Activated effector memory CD4-positive, alpha-beta T cell treated with anti-CD3 and anti-CD28 coated beads, Interleukin-2, amount 50 U/mL, for 16 hours (primary cell): Measurements from ENCODE around the gene TTYH1.
"Not testable (repeated sequence)": the region's sequence is repeated elsewhere in the genome, so short reads cannot be mapped to it uniquely, and the experiment has no call there.

Experiments
- DNase-seq: peaks from one replicate; pipeline ENCODE4 v3.0.0-alpha.2; 2020

The TTYH1 gene

DNA sequence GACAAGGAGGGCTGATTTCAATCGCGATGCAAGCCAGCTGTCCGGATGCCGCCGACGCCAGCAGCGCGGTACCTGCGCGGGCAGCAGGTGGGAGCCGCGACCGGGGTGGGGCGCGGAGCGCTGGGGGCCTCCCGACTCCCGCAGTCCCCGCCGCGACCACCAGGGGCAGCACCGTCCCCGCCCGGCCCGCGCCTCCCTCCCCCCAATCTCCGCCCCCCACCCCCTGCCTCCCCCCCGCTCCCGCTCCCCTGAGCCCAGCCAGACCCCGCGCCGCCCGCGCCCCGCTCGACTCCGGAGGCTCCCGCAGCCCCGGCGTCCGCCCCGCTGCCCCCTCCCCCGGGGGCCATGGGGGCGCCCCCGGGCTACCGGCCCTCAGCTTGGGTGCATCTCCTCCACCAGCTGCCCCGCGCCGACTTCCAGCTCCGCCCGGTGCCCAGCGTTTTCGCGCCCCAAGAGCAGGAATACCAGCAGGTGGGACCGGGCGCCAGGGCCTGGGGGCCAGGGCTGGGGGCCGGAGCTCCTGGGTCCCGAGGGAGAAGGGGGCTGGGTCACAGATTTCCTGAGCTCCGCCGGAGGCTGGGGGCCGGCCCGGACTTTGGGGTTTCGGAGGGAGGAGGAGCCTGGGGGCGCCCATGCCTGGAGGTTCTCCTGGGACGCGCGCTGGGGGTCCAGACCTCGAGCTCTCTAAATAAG is at the start of gene TTYH1:
TSS of gene TTYH1 (plus strand) at position 257 of the 693 bp plus-strand sequence. CDS start at position 346, 89 bp downstream.
- DNase-seq: peak; percentile 70

DNA sequence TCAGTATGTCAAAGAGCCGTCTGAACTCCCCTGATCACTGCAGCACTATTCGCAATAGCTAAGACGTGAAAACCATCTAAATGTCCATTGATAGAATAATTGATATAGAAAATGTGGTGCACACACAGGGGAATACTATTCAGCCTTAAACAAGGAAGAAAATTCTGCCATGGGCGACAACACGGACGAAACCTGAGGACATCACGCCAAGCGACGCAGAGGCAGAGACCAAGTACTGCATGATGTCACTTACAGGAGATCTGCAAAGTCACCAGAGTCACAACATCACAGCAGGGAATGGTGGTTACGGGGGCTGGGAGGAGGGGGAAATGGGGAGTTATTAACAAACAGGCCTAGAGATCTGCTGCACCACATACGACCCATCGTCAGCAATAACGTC is 49.5 kb upstream of the TTYH1 start:
- DNase-seq: not testable (repeated sequence)

DNA sequence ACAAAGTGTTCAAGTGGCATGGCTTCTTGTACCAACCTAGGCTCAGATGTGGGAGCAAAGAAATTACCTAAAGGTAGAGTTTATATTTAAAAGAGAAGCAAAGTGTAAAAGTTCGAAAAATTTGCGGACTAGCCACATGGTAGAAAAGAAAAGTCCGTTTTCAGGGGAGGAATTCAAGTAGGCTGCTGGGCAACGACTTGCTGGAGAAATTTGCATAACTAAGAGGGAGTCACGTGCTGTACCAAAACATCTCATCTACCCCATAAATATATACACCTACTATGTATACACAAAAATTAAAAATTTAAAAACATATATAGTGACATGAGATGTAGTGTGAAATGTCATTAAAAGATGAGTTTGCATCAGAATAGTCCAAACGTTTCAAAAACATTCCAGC is 48.5 kb upstream of the TTYH1 start:
- DNase-seq: no peak

DNA sequence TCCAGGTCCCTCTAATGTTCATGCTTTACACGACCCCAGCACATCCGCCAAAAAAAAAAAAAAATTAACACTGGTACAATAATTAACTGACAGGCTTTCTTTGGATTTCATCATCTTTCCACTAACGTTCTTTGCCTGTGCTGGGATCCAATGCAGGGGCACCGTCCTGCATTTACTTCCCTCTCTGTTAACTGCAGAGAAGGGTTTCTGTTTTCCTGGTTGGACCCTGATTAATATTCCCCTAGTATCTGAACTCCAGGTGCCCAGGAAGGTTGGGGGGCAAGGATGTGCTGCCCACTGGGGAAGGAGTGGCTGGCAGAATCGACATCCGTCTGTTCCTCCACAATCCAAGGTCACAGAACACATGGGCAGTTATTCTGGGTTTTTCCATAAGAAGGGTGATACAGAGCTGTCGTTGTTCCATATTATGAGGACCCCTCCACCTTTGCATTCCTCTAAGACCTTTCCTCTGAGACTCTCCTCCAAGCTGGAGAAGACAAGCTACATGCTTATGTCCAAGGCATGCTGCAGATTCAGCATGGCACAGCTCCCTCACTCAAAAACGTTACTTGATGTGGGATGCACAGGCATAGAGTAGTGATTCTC is 46.1 kb upstream of the TTYH1 start:
- DNase-seq: no peak

DNA sequence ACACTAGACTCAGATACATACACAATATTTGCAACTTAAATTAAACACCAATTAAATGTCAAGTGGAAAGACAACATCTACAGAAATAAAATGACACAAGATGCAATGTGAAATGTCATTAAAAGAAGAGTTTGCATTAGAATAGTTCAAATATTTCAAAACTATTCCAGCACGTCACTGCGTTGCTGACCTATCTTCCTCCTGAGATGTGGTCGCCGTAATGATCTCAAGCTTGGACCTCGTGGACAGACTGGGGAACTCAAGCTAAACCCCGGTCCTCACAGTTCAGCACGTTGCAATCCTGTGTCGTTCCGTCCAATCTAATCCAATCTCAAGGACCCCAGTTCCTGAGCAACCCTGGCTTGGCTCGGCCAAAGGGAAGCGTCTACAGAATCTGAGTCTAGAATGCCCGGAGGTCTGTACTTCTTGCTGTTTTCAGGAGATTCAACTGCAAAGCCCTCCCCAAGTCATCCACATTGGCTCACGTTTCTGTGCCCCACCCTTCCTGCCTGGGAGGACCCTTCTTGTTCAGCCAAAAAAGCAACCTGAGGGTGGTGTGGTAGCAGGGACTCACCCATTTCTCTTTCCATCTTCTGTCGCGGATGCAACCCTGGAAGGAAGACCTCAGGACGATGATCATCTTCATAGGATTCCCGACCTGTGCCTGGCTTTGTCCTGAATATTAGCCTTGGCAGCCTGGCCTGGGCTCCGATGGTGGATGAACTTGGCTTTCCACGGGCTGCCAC is 45.4 kb upstream of the TTYH1 start:
- DNase-seq: not testable (repeated sequence)

DNA sequence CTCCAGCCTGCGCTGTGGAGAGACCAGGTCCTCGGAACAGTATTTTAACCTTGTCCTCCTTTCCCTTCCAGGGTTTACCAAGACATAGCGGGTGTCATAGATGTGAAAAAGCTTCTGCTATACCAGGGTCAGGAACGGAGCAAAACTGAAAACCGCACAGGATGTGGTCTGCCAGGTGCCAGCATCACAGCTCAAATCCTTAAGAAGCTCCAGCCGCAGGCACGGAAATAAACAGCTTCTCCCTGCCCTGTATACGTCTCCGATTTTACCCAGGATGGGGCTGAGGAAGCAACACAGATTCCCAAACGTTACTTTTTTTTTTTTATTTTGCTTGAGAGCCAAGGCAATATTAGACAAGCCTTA is 44.8 kb upstream of the TTYH1 start:
- DNase-seq: peak; percentile 85

DNA sequence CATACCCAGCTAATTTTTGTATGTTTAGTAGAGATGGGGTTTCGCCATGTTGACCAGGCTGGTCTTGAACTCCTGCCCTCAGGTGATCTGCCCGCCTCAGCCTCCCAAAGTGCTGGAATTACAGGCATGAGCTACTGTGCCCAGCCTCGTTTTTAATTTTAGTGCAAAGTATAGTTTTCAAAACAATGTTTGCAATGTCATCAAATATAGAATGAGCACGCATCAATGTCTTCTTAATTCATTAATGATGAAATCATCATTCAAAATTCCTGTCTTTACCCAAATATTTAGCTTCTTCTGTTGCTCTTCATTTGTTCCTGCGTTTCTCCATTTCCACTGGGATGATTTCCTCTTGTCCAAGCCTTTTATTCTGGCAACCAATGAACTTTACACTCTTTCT is 43.8 kb upstream of the TTYH1 start:
- DNase-seq: not testable (repeated sequence)

DNA sequence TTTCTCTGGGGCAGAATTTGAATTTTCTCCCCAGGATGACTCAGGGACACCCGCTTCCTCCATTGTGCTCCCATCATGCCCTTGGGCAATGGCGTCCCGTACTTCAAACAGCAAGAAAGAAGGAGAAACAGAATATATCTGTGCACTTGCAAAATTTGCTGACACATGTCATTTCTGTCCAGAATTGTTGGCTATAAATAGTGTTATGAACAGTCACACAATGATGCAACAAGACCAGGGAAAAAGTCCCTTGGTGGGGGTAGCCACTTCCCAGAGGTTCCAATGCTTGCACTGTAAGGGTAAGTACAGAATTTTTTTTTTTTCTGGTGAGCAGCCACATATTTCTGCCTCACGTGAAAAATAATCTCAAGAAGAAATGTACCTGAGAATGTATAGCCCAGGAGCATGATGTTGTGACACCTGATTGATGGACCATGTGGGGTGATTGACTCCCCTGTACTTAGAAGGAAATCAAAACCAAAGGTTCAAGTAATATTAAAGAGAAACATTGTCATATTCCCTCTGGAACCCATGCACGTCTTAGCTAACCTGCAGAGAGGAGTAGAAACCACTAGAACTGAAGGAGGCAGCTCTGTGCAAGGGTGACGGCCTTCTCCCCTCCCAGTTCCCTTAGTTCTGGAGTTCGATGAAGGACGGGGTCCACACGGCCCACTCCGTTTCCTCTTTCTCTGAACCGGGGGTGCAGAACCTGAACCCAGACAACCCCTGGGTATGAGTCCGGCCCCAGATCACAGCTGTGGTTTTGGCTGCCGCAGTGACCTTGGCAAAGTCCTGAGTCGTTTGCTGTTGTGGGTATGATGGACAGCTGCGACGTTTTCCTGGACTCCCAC is 41.3 kb upstream of the TTYH1 start:
- DNase-seq: no peak

DNA sequence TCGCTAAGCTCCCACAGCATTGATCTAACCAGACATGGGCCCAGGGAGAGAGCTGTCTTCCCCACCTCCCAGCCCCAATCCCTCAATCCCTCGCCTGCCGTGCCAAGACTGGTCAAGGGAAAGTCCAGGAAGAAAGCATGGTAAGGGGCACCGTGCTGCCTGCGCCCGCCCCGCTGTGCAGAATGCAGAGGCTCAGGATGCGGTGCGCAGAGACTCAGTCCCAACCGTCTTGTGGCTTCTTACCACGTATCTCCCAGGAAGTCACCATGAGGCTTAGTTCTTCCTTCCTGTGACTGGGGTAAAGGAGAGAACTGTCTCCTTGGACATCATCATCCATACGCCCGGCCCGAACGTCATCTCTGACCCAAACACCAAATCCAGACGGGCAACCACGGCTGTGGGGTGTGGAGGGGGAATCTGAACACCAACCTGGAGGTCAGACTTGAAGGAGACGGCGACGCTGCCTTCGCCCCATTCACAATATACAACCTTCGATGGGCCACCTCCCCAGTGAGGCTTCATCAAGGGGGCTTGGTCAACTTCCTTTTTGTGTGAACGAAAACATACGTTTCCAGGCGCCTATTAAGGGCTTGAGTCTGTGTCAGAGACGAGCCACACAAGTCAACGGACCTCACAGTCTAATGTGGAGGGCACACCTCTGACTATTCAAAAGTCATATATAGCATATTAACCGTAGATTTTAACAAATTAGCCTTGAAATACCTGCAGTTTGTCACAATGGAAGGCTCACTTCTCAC is 39.9 kb upstream of the TTYH1 start:
- DNase-seq: not testable (repeated sequence)

DNA sequence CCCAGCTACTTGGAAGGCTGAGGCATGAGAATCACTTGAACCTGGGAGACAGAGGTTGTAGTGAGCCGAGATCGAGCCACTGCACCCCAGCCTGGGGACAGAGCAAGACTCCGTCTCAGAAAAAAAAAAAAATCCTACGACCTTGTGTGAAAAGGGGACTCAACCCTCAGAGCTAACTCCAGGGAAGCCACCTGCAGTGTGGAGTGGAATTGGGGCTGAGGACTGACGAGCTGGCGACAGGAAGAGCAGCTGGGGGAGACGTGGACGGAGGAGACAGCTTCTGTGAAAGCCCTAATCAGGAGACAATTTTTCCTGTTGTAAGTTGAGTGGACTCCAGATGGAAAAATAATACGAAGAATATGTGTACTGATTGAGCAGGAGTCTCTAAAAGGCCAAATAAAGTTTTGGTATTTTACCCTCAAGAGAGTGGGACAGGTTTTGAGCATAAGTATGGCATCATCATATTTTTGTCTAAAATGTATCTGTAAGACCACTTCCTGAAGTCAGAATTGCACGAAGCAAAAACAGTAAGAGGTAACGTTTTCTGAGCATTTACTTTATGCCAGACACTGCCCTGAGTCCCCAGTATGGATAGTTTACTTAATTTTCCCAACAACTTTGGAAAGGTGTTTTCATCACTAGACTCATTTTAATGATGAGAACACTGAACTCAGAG is 38.5 kb upstream of the TTYH1 start:
- DNase-seq: no peak

DNA sequence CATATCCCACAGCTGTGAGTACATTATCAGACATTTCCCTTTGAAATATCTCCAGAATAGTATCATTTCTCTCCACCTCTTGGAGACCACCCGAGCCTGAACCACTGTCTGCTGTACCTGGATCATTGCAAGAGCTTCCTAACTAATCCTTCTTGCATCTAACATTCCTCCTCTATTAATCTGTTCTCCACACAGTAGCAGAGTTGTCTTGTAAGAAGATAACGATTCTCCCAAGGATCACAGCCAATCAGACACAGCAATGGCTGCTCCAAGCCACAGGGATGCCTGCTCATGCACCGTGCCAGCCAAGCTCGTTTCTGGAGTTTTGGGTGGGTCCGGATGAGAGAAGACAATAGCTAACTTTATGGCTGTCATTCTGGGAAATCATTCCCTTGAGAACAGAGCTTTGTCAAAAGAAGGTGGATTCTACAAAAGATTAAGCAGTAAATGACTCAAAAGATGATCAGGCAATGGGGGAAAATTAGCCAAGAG is 36.0 kb upstream of the TTYH1 start:
- DNase-seq: no peak

DNA sequence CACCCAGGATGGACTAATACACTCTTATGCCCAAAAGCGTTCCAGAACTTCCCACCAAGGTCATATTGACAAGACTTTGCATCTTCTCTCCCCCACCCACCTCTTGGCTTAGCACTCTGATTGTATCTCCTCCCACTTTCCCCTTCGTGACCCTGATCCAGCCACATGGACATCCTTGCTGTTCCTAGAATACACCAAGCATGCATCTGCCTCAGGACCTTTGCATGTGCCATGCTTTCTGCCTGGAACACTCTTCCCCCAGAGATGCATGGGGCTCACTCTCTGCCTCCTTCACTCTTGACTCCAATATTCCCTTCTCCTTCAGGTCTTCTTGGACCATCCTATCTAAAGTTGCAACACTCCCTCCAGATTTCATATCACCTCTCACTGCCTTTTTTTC is 34.4 kb upstream of the TTYH1 start:
- DNase-seq: no peak

DNA sequence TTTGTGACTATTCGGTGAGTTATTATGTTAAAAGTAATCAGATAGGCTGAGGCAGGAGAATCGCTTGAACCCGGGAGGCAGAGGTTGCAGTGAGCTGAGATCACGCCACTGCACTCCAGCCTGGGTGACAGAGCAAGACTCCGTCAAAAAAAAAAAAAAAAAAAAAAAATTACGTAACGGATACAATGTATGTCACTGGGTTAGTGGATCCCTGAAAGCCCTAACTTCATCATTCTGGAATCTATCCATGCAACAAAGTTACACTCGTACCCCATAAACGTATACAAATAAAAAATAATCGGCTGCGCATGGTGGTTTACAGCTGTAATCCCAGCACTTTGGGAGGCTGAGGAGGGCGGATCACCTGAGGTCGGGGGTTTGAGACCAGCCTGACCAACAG is 33.2 kb upstream of the TTYH1 start:
- DNase-seq: not testable (repeated sequence)

DNA sequence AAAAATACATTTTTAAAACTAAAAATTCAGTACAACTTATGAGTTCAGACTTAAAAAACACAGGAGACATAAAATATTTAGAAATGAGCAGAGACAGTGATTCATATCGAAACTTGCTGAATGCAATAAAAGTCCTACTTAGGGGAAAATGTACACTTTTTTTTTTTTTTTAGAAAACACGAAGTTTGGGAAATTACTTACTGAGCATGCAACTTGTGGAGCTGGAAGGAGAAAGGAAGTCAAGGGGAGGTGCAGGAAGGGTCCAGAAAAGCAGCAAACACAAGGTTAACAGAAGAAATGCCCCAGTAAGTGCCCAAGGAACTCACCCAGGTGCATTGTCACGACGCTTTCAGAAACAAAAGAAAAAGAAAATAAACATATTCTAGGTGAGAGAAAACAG is 31.9 kb upstream of the TTYH1 start:
- no peak for DNase-seq

DNA sequence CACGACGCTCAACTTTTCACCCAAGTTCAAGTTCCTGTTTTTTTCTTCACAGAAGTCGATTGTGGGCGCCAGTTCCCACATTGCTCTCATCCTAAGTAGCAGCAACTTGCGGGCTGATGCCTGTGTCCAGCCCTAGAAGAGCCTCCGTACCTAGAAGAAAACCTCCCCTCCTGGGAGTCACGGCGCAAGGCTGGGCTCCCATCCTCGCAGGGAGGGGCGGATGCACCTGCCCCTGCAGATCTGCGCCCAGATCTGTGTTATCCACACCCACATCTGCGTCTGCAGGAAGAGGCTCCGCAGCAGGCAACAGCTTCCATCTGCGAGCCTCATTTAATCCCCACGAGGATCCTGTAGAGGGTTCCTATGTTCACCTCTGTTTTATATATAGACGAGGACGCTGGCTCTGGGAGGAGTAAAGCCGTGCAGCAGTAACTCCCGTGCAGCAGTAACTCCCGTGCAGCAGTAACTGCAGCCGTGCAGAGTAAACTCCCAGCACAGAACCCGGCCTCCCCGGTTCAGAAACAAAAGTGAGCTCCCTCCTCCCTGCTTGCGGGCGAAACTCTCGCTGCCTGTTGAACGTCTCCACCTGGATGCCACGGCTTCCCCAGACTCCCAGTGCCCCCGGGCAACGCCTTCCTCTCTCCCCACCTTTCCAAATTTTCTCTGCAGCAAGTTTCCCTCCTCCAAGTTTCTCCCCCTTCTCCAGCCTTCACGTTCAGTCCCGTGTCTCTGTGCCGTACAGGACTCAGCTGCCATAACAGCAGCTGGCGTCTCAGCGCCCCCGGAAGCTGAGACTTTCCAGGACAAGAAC is 27.1 kb upstream of the TTYH1 start:
- peak; percentile 77 for DNase-seq

DNA sequence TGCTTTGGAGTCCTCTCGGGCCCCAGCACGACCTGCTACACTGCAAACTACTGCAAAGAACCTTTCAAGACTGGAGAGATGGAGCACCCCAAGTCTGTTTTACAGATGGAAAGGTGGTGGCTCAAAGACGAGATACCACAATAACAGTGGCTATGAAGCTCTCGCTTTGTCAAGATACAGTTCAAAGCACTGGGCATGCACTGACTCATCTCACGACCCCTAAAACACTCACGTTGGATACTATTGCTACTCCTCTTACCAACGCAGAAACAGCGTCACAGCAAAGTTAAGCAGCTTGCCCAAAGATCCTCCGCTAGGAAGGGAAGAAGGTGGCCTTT is 26.5 kb upstream of the TTYH1 start:
- no peak for DNase-seq

DNA sequence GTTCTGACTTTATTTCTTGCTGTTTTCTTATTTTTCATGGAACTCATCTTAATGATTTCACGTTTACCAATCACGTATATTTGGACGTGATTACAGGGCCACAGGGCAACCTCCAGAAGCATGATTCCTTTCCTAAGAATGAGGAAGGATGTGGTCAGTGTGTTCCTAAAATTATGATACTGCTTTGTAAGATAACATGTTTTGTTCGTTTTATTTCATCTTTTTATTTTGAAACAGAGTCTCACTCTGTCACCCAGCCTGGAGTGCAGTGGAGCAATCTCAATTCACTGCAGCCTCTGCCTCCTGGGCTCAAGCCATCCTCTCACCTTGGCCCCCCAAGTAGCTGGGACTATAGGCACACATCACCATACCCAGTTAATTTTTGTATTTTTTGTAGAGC is 25.7 kb upstream of the TTYH1 start:
- DNase-seq: no peak

DNA sequence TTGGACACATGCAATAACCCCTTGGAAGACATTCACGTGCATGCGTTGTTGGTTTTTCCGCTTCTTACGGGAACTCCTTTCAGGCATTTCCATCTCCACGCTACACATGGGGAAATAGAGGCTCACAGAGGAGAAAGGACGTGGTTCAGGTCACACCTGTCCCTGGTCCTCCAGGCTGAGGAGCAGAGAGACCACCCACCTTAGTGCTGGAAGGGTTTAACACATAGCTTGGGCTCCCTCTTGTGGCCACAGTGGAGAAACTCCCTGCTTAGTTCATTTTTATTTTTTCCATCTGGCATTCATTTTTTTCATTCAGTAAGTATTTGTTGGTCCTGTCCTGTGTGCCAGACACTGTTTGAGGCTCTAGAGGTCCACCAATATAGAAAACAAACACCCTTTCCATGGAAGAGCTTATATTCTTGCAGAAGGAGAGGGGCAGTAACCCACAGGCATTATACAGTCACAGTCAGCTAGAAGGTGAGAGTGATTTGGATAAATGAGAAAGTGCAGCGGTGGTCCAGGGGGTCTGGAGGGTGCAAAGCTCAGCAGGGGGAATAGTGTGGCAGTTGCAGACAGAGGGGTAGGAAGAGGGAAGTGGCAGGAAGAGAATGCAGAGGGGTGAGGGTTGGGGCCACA is 24.2 kb upstream of the TTYH1 start:
- DNase-seq: peak; percentile 84

DNA sequence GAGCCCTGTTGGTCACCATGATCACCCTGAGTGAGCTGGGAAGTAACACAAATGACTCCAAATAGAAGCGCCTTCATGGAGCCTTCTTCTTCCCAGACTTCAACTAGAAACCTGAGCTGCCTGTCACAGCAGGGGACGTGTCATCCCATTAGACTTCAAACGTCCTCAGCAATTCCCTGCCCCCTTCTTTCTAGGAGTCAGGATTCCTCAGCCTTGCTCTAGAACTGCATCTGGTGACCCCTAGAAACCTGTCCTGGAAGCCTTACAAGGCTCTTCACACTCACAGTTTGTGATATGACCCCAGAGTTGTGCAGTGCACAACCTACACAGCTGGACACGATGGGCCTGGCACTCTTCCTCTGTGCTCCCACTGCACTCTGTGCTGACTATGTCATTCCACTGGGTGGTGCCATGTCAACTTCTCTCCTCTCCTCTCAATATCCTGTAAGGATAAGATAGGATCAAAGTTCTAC is 23.6 kb upstream of the TTYH1 start:
- DNase-seq: no peak

DNA sequence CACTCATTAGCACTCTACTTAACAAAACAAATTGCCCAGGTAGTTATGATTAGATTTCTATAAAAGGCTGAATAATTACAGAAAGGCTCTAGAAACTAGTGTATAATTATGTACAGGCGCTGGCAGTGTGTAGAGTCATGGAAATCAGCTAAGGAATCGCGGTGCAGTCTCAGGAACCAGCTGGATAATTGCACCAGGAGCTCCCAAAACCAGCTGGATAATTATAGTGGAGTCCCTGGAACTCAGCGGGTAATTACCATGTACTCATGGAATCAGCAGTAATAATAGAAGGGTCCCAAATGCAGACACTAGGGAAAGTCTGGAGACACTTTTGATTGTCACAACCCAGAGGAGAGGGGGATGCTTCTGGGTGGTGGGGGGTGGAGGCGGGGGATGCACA is 23.2 kb upstream of the TTYH1 start:
- DNase-seq: no peak
